Islet precursor cell (in vitro differentiated cells): ENCODE measurements around the gene OR6N1.

ENCODE experiments used
- DNase-seq: peaks from one replicate; pipeline ENCODE4 v3.0.0-alpha.2; 2018

Gene OR6N1

GRCh38 chr1:158735848-158736247 is 36.1 kb downstream of the OR6N1 start:
- DNase-seq, result no peak

GRCh38 chr1:158732524-158732923 is 39.5 kb downstream of the OR6N1 start:
- no peak for DNase-seq

- DNase-seq, result no peak
Measured at GRCh38 chr1:158731707-158732106, 40.3 kb downstream of the OR6N1 start.

GRCh38 chr1:158730453-158730852 is 41.5 kb downstream of the OR6N1 start:
- DNase-seq, result no peak

GRCh38 chr1:158728510-158729225 is 43.3 kb downstream of the OR6N1 start:
- DNase-seq, result no peak

- DNase-seq, result no peak
Measured at GRCh38 chr1:158724442-158724841, 47.6 kb downstream of the OR6N1 start.

GRCh38 chr1:158720620-158721019 is 51.4 kb downstream of the OR6N1 start, which contains the start of gene OR6K3:
Gene OR6K3 (minus strand): TSS chr1:158720720. CDS start chr1:158718115, 2,605 bp downstream.
- DNase-seq, result no peak

- DNase-seq, result no peak
Measured at GRCh38 chr1:158719664-158720063, 52.3 kb downstream of the OR6N1 start.

GRCh38 chr1:158717344-158717743 is 54.7 kb downstream of the OR6N1 start:
- DNase-seq, result no peak

GRCh38 chr1:158716335-158716734 is 55.7 kb downstream of the OR6N1 start:
- DNase-seq, result no peak

- DNase-seq, result no peak
Measured at GRCh38 chr1:158714754-158715153, 57.2 kb downstream of the OR6N1 start.
